HL-60/S4 treated with phorbol 12-myristate 13-acetate at 8.2 ng/mL for 4 days and 3 days (cell line): ENCODE data around the gene GALNT2.

Source experiments
- in situ Hi-C: fragments of 300-500 bp; cut with MboI; formaldehyde crosslinking; loops from 2 replicates; pipeline ENCODE4 v1.15.0; 2022; ENCODE audit warnings: low sequenced_read_pairs

GALNT2 gene

DNA sequence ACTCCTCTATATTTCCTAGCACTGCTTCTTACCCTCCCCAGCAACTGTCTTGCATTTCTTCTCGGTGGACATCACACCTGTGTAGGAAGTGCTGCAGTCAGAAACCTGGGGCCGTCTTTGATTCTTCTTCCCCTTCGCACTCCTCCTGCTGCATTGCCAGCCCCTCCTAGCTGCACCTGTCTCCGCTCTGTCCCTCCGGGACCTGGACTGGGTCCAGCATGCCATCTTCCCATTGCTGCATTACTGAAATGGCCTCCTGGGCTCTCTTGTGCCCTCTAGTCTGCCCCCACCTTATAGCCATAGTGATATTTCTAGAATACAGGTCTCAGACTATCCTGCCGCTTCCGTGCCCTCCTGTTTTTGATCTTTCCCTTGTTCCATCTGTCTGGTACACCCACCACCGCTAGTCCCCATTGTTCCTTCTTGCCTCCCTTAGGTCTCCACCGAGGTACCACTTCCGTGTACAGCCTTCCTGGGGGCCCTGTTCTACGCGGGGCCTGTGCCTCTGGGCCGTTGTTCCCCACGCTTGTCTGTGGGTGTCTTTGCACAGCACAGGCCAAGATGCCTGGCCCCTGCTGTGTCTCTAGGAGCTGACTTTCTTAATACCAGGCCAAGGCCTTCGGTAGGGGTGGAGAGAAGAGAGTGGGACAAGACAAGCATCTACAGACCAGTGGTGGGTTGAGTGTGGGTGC, 107.6 kb downstream of the GALNT2 start:
- in situ Hi-C loops: no loop called here

- in situ Hi-C loops: no loop called here
These were observed 108.2 kb downstream of the GALNT2 start for GRCh38 chr1:230175163-230175747.

- in situ Hi-C loops: no loop called here
These were observed 108.8 kb downstream of the GALNT2 start for GRCh38 chr1:230175839-230176238.

- in situ Hi-C loops: no loop called here
These were observed 109.3 kb downstream of the GALNT2 start for GRCh38 chr1:230176326-230176725.

DNA sequence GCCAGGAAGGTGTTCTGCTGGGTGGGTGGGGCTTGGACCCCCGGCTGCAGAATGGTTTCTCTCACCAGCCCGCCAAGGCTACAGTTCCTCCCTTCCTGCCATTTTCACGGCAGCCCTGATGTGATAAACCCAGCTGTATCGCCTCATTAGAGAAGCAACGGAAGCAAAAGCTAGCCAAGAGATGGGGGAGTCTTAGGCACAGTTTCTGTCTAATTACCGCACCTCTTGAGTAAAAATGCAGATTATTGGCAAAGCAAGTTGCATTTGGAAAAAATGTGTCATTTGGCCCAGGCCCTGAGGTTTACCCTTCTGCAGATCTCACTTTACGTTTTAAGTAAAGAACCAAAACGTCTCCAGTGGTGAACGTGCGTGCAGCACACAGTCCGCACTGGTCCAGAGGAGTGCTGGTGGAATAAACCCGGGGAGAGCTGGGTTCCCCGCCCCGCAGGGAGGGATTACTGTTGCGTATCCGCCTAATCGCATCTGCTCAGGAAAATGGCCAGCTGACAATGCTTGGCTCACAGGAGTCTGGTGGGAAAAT, 109.9 kb downstream of the GALNT2 start:
- in situ Hi-C loops: no loop called here

GRCh38 chr1:230179249-230179648, 112.2 kb downstream of the GALNT2 start:
- in situ Hi-C loops: no loop called here

- in situ Hi-C loops: no loop called here
These were observed 118.3 kb downstream of the GALNT2 start for GRCh38 chr1:230185076-230186001.

- in situ Hi-C loops: no loop called here
These were observed 119.2 kb downstream of the GALNT2 start for GRCh38 chr1:230186003-230186863.

- in situ Hi-C loops: no loop called here
These were observed 119.8 kb downstream of the GALNT2 start for GRCh38 chr1:230186874-230187273.

GRCh38 chr1:230187290-230187689, 120.3 kb downstream of the GALNT2 start:
- in situ Hi-C loops: no loop called here

- in situ Hi-C loops: no loop called here
These were observed 121.8 kb downstream of the GALNT2 start for GRCh38 chr1:230188826-230189225.

DNA sequence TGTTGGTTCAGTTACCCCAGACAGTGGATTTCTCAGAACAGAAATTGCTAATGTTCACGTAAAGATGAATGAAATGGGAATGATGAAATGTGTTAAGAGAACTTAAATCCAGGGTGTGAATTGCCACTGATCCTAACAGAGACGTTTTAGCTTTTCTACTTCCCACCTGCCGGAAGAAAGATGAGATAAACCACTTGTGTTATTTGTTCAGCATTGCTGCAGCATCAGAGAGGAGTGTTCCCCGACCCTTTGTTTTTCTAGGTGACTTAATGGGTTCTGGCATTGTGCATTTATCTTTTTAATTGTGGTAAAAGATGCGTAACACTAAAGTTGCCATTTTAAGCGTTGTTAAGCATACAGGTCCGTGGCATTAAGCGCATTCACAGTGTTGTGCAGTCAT, 122.3 kb downstream of the GALNT2 start:
- in situ Hi-C loops: no loop called here

DNA sequence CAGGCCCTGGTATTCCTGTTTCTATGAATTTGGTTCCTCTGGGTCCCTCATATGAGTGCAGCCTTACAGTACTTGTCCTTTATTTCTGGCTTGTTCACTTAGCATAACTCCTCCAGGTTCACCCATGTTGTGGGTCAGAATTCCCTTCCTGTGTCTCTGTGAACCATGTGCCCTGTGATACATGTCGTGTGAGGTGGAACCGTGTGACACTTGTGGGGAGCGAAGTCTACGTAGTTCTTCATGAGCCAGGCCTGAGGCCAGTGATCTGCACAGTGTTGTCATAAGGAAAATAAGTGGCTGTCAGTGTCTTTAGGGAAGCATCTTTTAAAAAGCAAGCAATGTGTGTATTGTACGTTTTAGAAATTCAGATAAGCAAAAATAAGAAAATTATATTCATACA, 122.8 kb downstream of the GALNT2 start:
- in situ Hi-C loops: no loop called here

GRCh38 chr1:230191079-230191804, 124.2 kb downstream of the GALNT2 start:
- in situ Hi-C loops: no loop called here

GRCh38 chr1:230191855-230192254, 124.8 kb downstream of the GALNT2 start:
- in situ Hi-C loops: no loop called here

DNA sequence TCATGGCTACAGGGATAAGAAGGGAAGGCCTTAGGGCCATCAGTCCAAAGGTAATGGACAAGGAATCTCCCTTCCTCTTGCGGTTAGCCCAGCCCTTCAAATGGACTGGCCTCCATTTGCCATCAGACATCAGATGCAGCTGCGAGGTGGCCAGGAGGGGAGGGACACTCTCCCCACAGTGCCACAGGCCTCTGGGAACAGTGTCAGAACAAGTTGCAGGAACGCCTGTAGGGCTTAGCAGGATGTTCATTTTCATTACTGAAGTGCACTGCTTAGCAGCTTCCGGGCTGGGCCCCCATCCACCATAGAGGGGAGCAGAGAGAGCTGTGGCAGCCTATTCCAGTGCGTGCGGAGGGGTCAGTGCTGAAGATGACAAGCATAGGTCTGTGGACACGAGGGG, 127.5 kb downstream of the GALNT2 start:
- in situ Hi-C loops: no loop called here

GRCh38 chr1:230195199-230195598, 128.2 kb downstream of the GALNT2 start:
- in situ Hi-C loops: no loop called here

DNA sequence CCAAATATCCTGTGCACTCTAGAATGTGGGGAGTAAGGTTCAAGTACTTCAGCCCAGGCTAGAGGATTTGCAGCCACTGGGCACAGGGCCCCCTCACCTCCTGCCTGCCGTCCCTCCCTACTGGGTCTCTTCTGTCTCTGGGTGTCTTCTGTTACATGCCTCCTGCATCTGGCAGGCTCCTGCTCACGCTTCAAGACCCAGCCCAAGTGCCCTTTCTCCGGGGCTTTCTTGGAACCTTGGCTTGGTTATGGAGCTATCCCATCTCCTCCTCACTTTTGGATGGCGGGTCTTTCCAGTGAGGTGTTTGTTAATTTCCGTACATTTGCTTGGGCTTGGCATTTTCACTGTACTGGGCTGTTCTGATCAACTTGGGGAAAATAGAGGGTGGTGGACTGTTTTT, 129.0 kb downstream of the GALNT2 start:
- in situ Hi-C loops: no loop called here

GRCh38 chr1:230197644-230198567, 130.9 kb downstream of the GALNT2 start:
- in situ Hi-C loops: no loop called here
